Right renal pelvis (tissue), 4 donors: ENCODE measurements around the gene LGALS7. TPM values are rescaled to one million over a fixed set of nuclear protein-coding genes. Genes with fewer than 3 reads are reported as not detected.
"Not testable (repeated sequence)": the region's sequence is repeated elsewhere in the genome, so short reads cannot be mapped to it uniquely, and the experiment has no call there.

Source experiments
- DNase-seq, 4 donors: peaks; one replicate each; pipeline ENCODE4 v3.0.0-alpha.2; 2013; ENCODE audit warnings: low read depth in 4 of 4, low spot score in 3 of 4, missing footprints in 1 of 4
- polyA plus RNA-seq, 4 donors: library from polyadenylated mRNA; unstranded; fragments of 120-200 nt; gene quantifications; one replicate each; pipeline ENCODE4 v1.2.1, GENCODE V29; 2013; ENCODE audit not compliant: insufficient read length in 4 of 4

The LGALS7 gene
- polyA plus RNA-seq, 4 donors, result 0.29 to 1.2 (median 0.71) TPM

DNA sequence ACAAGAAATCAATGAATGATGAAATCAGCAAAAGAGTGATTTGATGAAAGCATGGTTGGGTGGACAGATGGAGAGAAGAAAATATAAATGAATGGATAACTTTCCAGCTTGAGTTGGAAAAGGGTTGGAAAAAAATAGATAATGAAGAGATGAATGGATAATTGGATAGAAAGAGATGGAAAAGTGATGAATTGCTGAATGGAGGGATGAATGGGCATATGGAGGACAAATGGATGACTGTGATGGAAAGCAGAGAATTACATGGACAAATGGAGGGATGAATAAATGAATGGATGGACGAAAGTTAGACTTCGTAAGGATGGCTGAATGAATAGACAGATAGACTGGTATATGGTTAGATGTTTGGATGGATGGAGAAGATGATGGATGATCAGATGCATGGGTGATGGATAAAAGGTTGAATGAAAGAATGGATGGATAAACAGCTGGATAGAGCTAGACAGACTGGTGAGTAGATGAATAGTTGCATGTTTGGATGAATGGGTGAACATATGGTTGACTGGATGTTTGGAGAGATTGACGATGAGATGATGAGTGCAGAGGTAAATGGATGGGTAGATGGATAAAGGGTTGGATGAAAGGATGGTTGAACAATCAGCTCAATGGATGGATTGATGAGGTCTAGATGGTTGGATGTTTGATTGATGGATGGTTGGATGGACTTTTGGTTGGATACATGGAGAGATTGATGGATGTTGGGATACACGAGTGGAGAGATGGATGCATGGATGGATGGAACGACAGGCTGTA is 27.4 kb upstream of the LGALS7 start:
- DNase-seq, result no peak

DNA sequence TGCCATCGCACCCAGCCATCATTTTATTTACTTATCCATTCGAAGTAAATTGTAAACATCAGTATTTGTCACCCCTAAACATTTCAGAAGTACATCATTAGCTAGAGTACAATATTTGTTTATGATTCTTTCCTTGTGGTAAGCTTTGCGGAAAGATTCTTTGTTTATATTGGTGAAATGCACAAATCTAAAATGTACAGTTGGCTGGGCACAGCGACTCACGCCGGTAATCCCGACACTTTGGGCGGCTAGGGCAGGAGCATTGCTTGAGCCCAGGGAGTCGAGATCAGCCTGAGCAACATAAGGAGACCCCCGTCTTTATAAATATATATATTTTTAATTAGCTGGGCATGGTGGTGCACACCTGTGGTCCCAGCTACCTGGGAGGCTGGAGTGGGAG is 25.8 kb upstream of the LGALS7 start:
- no peak for DNase-seq

DNA sequence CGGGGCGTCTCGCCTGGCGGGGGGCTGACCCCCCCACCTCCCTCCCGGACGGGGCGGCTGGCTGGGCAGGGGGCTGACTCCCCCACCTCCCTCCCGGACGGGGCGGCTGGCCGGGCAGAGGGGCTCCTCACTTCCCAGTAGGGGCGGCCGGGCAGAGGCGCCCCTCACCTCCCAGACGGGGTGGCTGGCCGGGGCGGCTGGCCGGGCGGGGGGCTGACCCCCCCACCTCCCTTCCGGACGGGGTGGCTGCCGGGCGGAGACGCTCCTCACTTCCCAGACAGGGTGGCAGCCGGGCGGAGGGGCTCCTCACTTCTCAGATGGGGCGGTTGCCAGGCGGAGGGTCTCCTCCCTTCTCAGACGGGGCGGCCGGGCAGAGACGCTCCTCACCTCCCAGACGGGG is 24.5 kb upstream of the LGALS7 start:
- not testable (repeated sequence) for DNase-seq

DNA sequence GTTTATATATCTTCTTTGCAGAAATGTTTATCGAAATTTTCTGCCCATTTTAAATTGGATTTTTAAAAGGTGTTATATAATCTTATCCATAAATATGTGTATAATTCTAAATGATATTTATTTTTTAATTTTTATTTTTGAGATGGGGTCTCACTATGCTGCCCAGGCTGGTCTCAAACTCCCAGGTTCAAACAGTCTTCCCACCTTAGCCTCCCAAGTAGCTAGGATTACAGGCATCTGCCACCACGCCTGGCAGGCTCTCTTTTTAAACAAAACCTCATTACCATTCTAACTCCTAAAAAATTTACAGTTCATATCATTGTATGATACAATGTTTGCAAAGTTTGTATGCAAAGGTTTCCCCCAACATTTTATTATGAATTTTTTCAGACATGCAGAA is 22.8 kb upstream of the LGALS7 start:
- DNase-seq, result no peak

DNA sequence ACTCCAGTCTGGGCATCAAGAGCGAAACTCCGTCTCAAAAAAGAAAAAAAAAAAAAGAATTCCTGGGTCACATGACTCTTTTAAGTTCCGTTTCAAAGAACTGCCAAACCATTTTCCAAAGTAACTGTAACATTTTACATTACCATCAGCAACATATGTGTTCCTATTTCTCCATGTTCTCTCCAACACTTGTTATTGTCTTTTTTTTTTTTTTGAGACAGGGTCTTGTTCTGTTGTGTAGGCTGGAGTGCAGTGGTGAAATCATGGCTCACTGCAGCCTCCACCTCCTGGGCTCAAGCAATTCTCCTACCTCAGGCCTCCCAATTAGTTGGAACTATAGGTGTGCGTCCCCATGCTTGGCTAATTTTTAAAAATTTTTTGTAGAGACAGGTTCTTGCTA is 22.2 kb upstream of the LGALS7 start:
- DNase-seq, result no peak

DNA sequence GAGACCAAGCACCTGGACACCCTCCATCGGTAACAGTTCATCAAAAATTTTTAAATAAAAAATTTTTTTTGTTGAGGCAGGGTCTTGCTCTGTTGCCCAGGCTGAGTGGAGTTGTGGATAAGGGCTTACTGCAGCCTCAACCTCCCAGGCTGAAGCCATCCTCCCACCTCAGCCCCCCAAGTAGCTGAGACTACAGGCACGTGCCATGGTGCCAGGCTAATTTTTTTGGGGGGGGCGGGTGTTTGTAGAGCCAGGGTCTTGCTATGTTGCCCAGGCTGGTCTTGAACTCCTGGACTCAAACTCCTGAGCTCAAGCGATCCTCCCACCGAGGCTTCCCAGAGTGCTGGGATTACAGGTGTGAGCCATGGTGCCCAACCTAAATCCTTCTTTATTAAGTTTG is 20.4 kb upstream of the LGALS7 start:
- DNase-seq, result no peak

DNA sequence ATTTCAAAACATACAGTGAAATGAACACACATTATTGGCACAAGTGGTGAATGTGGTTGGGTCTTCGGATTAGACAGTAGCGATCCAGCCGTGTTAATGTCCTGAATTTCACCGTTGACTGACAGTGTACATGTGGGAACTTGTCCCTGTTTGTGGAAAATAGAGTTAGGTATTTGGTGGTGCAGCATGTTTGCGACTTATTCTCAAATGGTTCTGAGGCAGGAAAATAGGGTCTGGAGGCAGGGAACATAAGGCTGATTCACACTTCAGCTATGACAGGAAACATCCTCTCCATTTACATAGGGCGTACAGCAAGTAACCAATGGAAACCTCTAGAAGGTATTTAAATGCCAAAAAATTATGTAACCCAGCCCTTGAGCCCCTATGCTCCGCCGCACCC is 19.9 kb upstream of the LGALS7 start:
- no peak for DNase-seq

DNA sequence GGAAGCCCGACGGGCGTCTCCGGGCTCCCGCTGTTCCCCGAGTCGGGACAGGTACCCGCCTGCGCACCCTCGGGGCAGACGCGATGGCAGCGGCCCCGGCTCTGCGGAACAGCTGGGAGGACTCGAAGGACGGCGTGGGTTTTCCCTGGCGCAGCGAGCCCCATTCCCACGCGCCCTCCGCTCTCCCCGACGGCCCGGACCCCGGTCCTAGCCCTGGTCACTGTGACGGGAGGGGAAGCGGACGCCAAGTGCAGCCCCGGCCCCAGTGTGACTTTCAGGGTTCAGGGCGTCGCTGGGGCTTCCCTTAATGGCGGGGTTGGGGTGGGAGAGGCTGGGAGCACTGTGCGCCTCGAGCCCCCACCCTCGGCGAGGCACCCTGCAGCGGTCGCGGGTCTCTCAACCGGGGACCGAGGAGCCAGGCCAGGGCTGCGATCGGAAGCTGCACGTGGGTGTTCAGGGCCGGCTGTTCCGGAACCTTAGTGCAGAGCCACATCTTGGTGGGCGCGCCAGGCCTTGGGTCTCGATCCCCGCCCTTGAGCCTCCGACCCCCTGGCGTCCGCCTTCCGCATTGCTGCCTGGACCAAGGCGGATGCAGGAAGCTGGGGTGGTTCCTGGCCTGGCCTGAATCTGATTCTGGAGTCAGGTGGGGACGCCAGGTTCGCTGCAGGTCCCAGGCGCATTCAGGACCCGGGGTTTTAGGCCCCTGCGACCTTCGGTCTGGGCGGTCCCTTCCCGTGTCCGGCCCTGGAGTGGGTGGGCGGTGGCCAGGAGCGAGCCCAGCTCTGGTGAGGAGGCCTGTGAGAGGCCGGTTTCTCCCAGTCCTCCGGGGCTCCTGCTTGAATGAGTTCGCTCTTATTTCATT is 19.2 kb upstream of the LGALS7 start:
- no peak for DNase-seq

DNA sequence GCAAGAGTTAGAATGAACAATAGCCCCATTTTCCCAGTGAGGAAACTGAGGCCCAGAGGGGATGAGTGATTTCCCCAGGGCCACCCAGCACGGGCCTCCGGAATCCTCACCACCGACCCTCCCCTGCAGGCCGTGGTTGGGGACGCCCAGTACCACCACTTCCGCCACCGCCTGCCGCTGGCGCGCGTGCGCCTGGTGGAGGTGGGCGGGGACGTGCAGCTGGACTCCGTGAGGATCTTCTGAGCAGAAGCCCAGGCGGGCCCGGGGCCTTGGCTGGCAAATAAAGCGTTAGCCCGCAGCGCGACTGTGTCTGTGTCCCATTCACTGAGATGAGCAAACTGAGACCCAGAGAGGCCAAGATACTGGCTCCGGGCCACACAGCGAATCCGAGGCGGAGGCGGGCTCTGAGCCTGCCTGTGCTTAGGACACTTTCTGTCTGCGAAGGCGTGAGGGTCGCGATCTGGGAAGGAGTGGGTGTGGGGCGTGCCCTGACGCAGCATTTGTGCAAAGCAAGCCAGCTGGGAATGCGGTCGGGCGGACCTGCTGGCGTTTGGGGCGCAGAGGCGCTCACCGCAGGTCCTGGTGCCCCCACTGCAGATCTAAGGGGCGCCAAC is 18.2 kb upstream of the LGALS7 start:
- not testable (repeated sequence) for DNase-seq

DNA sequence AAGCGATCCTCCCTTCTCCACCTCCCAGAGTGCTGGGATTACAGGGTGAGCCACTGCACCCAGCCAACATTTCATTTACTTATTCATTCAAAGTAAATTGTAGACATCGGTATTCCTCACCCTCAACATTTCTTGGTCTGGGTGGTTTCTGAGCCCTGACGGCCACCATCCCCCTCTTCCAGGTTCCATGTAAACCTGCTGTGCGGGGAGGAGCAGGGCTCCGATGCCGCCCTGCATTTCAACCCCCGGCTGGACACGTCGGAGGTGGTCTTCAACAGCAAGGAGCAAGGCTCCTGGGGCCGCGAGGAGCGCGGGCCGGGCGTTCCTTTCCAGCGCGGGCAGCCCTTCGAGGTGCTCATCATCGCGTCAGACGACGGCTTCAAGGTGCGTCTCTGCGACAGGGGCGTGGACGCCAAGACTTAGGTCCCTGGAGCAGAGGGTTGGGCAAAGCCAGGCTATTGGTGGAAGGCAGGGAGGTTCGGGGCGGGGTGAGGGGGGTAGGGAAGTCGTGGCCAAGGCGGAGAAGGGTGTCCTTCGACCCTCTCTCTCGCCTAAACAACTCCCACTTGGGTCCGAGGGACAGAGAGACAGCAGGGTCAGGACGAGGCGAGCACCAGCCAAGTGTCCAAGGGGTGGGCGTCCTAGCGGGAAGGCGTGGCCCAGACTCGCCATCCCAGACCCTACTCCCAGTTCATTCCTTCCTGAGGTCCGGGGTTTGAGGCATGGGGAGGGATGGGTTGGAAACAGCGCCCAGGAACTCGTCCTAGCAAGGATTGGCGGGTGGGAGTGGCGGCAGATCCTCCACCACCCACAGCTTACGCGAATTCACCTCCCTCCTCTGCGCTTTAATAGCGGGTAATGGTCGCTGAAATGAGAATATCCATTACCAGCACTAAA is 17.4 kb upstream of the LGALS7 start:
- not testable (repeated sequence) for DNase-seq

DNA sequence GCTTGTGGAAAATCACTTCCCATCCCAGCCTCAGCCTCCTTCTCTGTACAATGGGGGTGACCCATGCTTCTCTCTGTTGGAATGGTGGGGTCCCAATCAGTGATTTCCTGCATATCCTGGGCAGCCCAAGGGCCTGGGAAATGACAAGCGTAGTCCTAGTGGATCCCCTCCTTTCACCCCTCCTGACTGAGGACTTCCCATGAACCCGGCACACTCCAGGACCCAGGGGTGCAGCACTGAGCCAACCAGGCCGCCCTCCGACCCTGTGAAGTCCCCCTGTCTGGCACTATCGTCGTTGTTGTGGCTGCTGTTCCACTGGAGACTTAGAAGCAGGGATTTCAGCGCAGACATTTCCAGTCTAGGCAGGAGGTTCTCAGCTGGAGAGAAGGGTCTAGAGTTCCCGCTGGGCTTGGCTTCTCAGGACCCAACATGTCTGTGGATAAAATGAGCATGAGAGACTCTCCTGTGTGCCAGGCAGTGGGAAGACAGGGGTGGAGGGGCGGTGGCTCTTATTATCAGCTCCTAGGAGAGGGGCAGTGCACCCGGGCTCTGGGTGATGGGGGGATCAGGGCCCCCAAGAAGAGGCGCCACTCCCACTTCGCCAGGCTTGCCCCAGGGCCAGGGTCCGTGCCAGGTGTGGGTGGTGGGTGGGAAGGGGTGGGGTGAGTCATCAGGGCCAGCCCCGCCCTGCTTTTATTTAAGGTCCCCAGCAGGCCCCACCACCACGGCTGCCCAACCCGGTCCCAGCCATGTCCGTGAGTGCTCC is 15.3 kb upstream of the LGALS7 start, which contains the start of gene LGALS7B:
LGALS7B (plus strand) TSS at position 723 of the 766 bp plus-strand sequence; CDS start at position 750, 27 bp downstream.
- no peak for DNase-seq

DNA sequence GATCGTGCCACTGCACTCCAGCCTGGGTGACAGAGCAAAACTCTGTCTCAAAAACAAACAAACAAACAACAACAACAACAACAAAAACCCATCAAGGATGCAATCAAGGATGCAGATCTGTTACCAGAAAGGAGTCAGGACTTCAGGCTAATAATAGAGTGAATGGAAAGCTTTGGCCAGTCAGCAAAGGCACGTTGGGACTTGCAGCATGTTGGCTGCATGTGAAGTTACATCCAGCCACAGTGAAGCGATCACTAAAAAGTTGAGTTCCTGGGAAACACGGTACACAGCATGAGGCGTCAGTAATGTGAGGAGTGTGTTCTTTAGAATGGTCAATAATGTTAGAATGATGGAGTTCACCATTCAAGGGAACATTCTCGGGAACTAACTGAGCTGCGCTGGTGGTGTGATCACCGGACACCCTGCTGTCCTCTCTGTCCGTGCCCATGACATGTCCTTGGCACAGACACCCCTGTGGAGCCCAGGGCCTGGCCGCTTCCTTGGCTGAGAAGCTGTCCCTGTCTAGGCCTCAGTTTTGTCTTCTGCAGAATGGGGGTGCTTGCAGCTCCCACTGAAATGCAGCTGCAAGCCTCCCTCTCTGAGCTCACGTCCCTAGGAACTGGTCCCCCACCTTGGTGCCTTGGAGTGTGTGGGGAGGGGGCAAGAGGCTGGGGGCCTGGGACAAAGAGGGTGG is 13.4 kb upstream of the LGALS7 start:
- no peak for DNase-seq

DNA sequence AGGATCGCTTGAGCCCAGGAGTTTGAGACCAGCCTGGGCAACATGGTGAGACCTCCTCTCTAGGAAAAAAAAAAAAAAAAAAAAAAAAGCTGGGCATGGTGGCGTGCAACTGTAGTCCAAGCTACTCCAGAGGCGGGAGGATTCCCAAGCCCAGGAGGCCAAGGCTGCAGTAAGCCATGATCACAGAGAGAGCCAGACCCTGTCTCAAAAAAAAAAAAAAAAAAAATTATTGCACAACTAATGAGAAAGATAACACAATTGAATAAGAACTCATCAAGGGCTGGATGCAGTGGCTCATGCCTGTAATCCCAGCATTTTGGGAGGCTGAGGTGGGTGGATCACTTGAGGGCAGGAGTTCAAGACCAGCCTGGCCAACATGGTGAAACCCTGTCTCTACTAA is 12.7 kb upstream of the LGALS7 start:
- DNase-seq, result not testable (repeated sequence)

DNA sequence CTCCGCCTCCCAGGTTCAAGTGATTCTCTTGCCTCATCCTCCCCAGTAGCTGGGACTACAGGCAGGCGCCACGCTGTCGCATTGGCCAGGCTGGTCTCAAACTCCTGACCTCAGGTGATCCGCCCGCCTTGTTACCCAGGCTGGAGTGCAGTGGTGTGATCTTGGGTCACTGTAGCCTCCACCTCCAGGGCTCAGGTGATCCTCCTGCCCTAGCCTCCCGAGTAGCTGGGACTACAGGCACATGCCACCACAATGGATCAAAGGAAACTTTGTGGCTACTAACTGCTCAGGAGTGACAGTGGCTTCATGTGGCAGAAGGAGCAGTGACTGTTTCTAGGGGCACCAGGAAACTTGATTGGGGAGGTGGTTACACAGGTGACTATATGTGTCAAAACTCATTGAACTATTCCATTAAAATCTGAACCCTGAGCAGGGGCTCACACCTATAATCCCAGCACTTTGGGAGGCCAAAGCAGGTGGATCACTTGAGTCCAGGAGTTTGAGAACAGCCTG is 11.9 kb upstream of the LGALS7 start:
- no peak for DNase-seq

DNA sequence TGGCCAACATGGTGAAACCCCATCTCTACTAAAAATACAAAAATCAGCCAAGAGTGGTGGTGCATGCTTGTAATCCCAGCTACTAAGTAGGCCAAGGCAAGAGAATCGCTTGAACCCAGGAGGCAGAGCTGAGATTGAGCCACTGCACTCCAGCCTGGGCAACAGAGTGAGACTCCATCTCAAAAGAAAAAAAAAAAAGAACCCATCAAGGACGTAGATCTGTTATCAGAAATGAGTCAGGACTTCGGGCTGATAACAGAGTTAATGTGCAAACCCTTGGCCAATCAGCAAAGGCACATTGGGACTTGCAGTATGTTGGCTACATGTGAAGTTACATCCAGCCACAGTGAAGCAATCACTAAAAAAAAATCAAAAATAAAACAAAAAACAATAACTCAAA is 10.9 kb upstream of the LGALS7 start:
- no peak for DNase-seq

DNA sequence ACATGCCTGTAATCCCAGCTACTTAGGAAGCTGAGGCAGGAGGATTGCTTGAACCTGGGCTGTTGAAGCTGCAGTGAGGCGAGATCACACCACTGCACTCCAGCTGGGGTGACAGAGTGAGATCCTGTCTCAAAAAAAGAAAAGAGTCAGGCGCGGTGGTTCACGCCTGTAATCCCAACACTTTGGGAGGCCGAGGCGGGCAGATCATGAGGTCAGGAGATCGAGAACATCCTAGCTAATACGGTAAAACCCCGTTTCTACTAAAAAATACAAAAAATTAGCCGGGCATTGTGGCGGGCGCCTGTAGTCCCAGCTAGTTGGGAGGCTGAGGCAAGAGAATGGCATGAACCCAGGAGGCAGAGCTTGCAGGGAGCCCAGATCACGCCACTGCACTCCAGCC is 8.9 kb upstream of the LGALS7 start:
- not testable (repeated sequence) for DNase-seq

DNA sequence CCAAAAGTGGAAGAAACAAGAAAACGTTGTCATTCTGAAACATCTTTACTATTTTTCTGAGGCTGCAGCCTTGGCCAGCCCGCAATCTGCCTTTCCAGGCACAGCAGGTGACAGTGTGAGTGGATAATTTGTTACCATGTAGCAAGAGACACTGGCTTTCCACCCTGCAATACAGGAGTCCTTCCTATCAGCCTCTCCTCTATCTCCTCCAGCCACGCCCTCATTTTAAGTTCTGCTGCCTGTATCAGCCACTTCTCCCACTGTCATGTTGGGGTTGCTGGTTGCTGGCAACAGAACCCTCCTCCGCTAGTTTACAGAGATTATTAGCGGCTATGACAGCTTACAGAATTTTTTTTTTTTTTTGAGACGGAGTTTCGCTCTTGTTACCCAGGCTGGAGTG is 7.7 kb upstream of the LGALS7 start:
- no peak for DNase-seq

DNA sequence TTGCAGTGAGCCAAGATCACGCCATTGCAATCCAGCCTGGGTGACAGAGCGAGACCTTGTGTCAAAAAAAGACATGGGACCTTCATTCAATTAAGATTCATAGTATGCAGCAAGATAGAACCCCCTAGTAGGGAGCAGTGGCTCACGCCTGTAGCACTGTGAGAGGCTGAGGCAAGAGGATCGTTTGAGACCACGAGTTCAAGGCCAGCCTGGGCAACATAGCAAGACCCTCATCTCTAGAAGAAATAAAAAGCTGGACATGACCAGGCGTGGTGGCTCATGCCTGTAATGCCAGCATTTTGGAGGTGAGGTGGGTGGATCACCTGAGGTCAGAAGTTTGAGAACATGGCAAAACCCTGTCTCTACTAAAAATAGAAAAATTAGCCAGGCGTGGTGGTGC is 7.1 kb upstream of the LGALS7 start:
- DNase-seq, result no peak

DNA sequence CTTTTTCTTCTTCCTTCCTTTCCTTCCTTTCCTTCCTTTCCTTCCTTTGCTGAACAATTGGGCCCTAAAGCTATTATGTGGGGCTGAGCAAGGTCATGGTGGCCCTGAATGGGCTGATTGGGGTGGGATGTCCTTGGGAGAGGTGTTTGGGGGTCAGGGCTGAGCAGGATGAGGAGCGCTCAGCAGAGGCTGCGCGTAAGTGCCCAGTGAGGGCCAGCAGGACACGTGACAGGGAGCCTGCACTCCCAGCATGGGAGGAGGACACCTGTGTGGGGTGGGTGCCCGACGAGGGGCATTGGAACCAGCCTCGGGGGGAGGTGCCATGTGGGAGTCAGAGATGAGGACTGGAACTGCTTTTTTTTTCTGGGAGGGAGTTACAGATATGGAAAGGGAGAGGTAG is 5.4 kb upstream of the LGALS7 start:
- DNase-seq, result no peak
